ES-I3 (cell line): ENCODE data around the gene DLG2.
"Not testable (repeated sequence)": the region's sequence is repeated elsewhere in the genome, so short reads cannot be mapped to it uniquely, and the experiment has no call there.

Source experiments
- H3K36me3 ChIP-seq: 2 replicates; pipeline ENCODE4 v1.6.1; 2013; ENCODE audit warnings: mild to moderate bottlenecking, low read length, control low read depth, moderate library complexity; ENCODE audit not compliant: insufficient read depth
- H3K4me1 ChIP-seq: 2 replicates; pipeline ENCODE4 v1.6.1; 2013; ENCODE audit warnings: mild to moderate bottlenecking, control low read depth, low read length; ENCODE audit not compliant: insufficient read depth
- H3K9ac ChIP-seq: 2 replicates; pipeline ENCODE4 v1.6.1; 2013; ENCODE audit warnings: low read depth, mild to moderate bottlenecking, low read length, moderate library complexity
- H3K9me3 ChIP-seq: 2 replicates; pipeline ENCODE4 v1.6.1; 2013; ENCODE audit warnings: mild to moderate bottlenecking, low read length, moderate library complexity; ENCODE audit not compliant: control insufficient read depth, insufficient read depth

DLG2 gene

DNA sequence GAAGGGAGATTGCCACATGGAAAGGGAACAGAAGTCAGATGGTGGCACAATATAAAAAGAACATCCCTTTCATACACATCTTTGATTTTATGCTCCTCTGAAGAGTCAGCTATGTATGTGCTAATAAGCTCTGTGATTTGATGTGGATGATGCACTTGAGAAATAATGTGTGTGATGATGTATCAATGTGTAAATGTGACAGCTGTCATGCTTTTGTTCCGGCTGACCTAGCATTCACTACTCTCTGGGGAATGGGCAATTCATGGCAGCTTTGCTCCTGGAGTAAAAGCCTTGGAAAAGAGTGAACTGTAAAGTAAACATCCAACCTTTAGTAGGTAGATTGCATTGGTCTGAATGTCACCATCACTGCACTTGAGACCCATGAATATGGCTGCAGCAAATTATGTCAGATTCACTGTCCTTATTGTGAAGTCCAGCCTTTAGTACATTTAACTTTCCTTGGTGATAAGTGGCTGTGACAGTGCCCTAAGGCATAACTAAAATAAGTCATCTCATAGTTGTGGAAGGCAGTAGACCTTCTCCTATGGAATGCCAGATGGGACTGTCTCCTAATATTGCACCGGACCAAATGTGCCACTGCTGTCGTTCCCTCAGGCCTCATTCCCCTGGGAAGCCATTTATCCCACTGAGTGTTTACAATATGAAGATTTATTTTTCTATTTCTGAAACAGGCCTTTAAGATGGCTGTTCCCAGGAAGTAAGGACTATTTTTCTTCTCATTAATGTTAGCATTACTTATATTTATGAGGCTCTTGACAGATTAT lies 2162.8 kb downstream of the DLG2 start:
- Histone ChIP-seq H3K9ac (no peak overlapping the region), H3K9me3 (no peaks in the 10 kb centered on the region), H3K36me3 (no peaks in the 10 kb centered on the region)

GRCh38 chr11:83459798-83460197 lies 2167.3 kb downstream of the DLG2 start:
- no peak overlapping the region for H3K9ac ChIP-seq
- H3K4me1 ChIP-seq = no peaks in the 10 kb centered on the region
- no peaks in the 10 kb centered on the region for H3K9me3 ChIP-seq
- no peaks in the 10 kb centered on the region for H3K36me3 ChIP-seq

More for the DNA sequence above, 2162.8 kb downstream of the DLG2 start:
- no peaks in the 10 kb centered on the region for H3K4me1 ChIP-seq

DNA sequence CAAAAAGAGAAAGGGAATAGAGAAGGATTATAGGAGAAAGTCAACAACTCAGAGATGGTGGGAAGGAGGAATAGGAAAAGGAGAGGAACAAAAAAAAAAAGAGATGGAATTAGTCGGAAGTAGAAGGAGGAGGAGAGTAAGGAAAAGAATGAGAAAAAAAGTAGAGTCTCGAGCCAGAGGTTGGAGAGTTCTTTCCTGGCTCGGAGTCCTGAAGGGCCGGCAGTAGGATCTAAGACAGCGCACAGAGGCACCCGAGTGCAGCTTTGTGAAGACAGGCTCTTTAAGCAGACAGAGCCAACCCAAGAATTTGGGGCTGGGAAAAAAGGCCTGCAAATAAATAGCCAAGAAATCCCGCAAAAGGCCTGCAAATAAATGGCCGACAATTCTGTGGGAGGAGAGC lies 2170.6 kb downstream of the DLG2 start:
- Histone ChIP-seq H3K36me3 (no peaks in the 10 kb centered on the region), H3K9ac (no peak overlapping the region), H3K4me1 (no peaks in the 10 kb centered on the region), H3K9me3 (no peaks in the 10 kb centered on the region)

- H3K9me3 ChIP-seq = no peaks in the 10 kb centered on the region
- no peaks in the 10 kb centered on the region for H3K36me3 ChIP-seq
- H3K9ac ChIP-seq = no peak overlapping the region
- H3K4me1 ChIP-seq = no peaks in the 10 kb centered on the region
These were observed 2171.1 kb downstream of the DLG2 start for GRCh38 chr11:83456075-83456474.

DNA sequence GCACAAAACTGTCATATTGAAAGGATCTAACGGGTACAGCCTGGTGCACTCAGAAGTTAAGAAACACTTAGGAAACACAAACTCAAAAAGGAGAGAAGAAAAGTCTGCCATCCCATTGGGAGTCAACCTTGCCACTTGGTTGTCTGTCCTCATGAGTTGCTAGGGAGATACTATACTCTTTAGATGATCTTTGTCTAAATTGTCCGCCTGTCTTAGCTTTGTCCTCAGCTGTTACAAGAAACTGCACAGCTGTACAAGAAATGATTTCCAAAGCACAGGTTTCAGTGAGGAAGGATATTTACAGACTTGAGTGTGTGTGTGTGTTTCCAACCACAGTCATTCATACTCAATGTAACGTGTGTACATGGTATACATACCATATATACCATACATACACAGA lies 2171.8 kb downstream of the DLG2 start:
- Histone ChIP-seq H3K36me3 (no peaks in the 10 kb centered on the region), H3K9me3 (no peaks in the 10 kb centered on the region), H3K9ac (no peak overlapping the region), H3K4me1 (no peaks in the 10 kb centered on the region)

GRCh38 chr11:83454674-83455073 lies 2172.5 kb downstream of the DLG2 start:
- no peak overlapping the region for H3K9ac ChIP-seq
- no peaks in the 10 kb centered on the region for H3K36me3 ChIP-seq
- no peaks in the 10 kb centered on the region for H3K4me1 ChIP-seq
- H3K9me3 ChIP-seq = no peaks in the 10 kb centered on the region

GRCh38 chr11:83449338-83449913 lies 2177.7 kb downstream of the DLG2 start:
- Histone ChIP-seq H3K9ac (no peak overlapping the region), H3K36me3 (no peaks in the 10 kb centered on the region), H3K4me1 (no peaks in the 10 kb centered on the region), H3K9me3 (no peaks in the 10 kb centered on the region)

GRCh38 chr11:83448686-83449085 lies 2178.5 kb downstream of the DLG2 start:
- Histone ChIP-seq H3K9ac (no peak overlapping the region), H3K4me1 (no peaks in the 10 kb centered on the region), H3K36me3 (no peaks in the 10 kb centered on the region), H3K9me3 (no peaks in the 10 kb centered on the region)

DNA sequence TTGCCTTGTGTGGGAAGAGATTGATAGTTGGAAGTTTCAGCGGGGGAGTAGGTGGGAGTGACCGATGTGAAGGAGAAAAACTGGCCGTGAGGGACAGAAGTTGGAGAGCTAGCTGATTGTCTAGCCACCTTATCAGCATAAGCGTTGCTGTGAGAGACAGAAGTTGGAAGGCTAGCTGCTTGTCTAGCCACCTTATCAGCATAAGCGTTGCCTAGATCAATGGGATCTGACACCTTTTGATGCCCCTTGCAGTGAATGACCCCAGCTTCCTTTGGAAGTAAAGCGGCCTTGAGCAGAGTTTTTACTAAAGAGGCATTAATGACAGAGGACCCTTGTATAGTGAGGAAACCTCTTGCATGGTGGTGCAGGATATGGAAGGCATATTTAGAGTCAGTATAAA lies 2183.3 kb downstream of the DLG2 start:
- not testable (repeated sequence) for H3K36me3 ChIP-seq, H3K9me3 ChIP-seq, H3K9ac ChIP-seq, H3K4me1 ChIP-seq

- no peak overlapping the region for H3K9ac ChIP-seq
- no peaks in the 10 kb centered on the region for H3K4me1 ChIP-seq
- no peaks in the 10 kb centered on the region for H3K9me3 ChIP-seq
- H3K36me3 ChIP-seq = no peaks in the 10 kb centered on the region
These were observed 2185.5 kb downstream of the DLG2 start for GRCh38 chr11:83441601-83442000.

DNA sequence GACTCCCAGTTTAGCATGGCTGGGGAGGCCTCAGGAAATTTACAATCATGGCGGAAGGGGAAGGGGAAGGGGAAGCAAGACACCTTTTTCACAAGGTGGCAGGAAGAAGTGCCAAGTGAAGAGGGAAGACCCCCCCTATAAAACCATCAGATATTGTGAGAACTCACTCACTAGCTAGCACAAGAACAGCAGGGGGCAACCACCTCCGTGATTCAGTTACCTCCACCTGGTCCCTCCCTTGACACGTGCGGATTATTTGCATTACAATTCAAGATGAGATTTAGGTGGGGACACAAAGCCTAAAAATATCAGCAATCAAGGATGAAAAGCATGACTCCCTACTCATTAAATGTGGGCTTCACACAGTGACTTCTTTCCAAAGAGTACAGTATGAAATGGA lies 2186.0 kb downstream of the DLG2 start:
- Histone ChIP-seq H3K9me3 (no peaks in the 10 kb centered on the region), H3K36me3 (no peaks in the 10 kb centered on the region)

GRCh38 chr11:83438438-83438837 lies 2188.7 kb downstream of the DLG2 start:
- Histone ChIP-seq H3K9me3 (no peaks in the 10 kb centered on the region), H3K9ac (no peak overlapping the region), H3K36me3 (no peaks in the 10 kb centered on the region), H3K4me1 (no peaks in the 10 kb centered on the region)

More for the DNA sequence above, 2186.0 kb downstream of the DLG2 start:
- Histone ChIP-seq H3K4me1 (no peaks in the 10 kb centered on the region), H3K9ac (no peak overlapping the region)

DNA sequence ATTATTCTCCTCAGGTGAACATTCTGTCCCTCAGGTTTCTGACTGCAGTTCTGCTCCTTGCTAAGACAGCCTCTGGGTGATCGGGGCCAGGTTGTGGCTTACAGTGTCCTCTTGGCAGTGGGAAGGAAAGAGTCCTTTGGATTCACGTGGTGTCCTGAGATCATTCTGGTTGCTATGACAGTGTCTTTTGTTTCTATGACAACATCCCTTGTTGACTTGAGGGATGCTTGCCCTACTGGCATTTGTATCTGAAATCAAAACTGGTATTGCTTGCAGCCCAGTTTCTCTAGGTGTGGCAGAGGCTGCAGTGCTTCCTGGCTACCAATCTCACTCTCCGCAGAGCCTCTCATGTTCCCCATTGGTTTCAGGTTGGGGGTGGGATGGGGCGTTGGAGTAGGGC lies 2189.2 kb downstream of the DLG2 start:
- no peaks in the 10 kb centered on the region for H3K36me3 ChIP-seq
- H3K4me1 ChIP-seq = no peaks in the 10 kb centered on the region
- no peak overlapping the region for H3K9ac ChIP-seq
- no peaks in the 10 kb centered on the region for H3K9me3 ChIP-seq

GRCh38 chr11:83436855-83437254 lies 2190.3 kb downstream of the DLG2 start:
- H3K9ac ChIP-seq = no peak overlapping the region
- H3K36me3 ChIP-seq = no peaks in the 10 kb centered on the region
- no peaks in the 10 kb centered on the region for H3K4me1 ChIP-seq
- no peaks in the 10 kb centered on the region for H3K9me3 ChIP-seq

- not testable (repeated sequence) for H3K36me3 ChIP-seq, H3K4me1 ChIP-seq, H3K9me3 ChIP-seq, H3K9ac ChIP-seq
These were observed 2192.3 kb downstream of the DLG2 start for GRCh38 chr11:83434812-83435211.
